Right lobe of liver (tissue), 6 donors: ENCODE measurements around the gene CMTM6. TPM values are rescaled to one million over a fixed set of nuclear protein-coding genes. Genes with fewer than 3 reads are reported as not detected.
A peak's percentile ranks its signal among the peaks of the same experiment; 100 is the strongest.

Source experiments
- ATAC-seq, 4 donors: fragments of 200-7000 bp; cut with Tn5 transposase; one replicate each; pipeline ENCODE4 v1.9.1; 2020; ENCODE audit warnings: mild to moderate bottlenecking in 4 of 4, moderate library complexity in 4 of 4
- DNase-seq, 3 donors: peaks; one replicate each; pipeline ENCODE4 v3.0.0-alpha.2; 2020
- H3K27ac ChIP-seq, 3 donors: fragments of 200-600 bp; one replicate each; pipeline ENCODE4 v1.8.0; 2022
- H3K27me3 ChIP-seq, 2 donors: fragments of 200-600 bp; one replicate each; pipeline ENCODE4 v1.8.0; 2022
- H3K36me3 ChIP-seq, 4 donors: fragments of 200-600 bp; sonication (generic) in 1 of 4; one replicate each; pipeline versions ENCODE4 v1.5.1 to v1.8.0; 2017 to 2022; ENCODE audit warnings: control low read depth in 1 of 4
- H3K4me1 ChIP-seq, 4 donors: fragments of 200-600 bp; sonication (generic) in 1 of 4; one replicate each; pipeline versions ENCODE4 v1.5.1 to v1.8.0; 2017 to 2022; ENCODE audit warnings: control low read depth in 1 of 4
- H3K4me3 ChIP-seq, 3 donors: fragments of 200-600 bp; one replicate each; pipeline ENCODE4 v1.8.0; 2022
- H3K9me3 ChIP-seq, 4 donors: fragments of 200-600 bp; sonication (generic) in 1 of 4; one replicate each; pipeline versions ENCODE4 v1.5.1 to v1.8.0; 2017 to 2022; ENCODE audit warnings: control low read depth in 1 of 4
- POLR2A ChIP-seq: fragments of 450-650 bp; IDR thresholded peaks from one replicate; pipeline ENCODE4 v1.6.1; 2017; ENCODE audit warnings: antibody characterized with exemption, mild to moderate bottlenecking
- WGBS: methylation state at CpG from one replicate; pipeline ENCODE4 v1.1.6; 2018; ENCODE audit warnings: low coverage, low lambda C conversion rate; ENCODE audit not compliant: insufficient coverage; ENCODE audit errors: missing lambda C conversion rate; 5-methylcytosine and 5-hydroxymethylcytosine counted together
- intact Hi-C, 2 donors: fragments of 100-400 bp; cut with DNase I; formaldehyde crosslinking; loops; one replicate each; pipeline versions ENCODE4 v1.11.2 to v1.14.1; 2022
- total RNA-seq, 6 experiments: library from RNA; depleted of rRNA in 2 of 6; stranded (reverse); fragments of >200 nt in 2 of 6; fragmentation: NEBNext Ultra II Directional in 3 of 6; extraction: Animal tissue kit (Norgen Biotek cat#: 25700) in 3 of 6; gene quantifications; one replicate each; pipeline versions ENCODE4 v1.1.0 to v1.2.4, GENCODE V29; 2016 to 2023
- TF ChIP-seq, protein P1 (sequence below), 4 donors: fragments of 200-600 bp in 3 of 4; fragments of 450-650 bp in 1 of 4; IDR thresholded peaks; one replicate each; pipeline versions ENCODE4 v1.5.1 to v1.8.0; 2016 to 2022; ENCODE audit warnings: antibody characterized with exemption in 4 of 4, mild to moderate bottlenecking in 2 of 4
- donor health status: DM: no; HTN: yes; CAD: no.
- donor health status: DM: no; HTN: no; CAD: no.
- donor health status: DM: no; HTN: no; CAD: no.
- donor health status: DM: no; HTN: yes; CAD: no.
- donor health status: DM: no; HTN: yes; CAD: no.

The CMTM6 gene
- total RNA-seq, 6 experiments from 2014 or later: 45.2 to 69.1 (median 57.2) TPM

DNA sequence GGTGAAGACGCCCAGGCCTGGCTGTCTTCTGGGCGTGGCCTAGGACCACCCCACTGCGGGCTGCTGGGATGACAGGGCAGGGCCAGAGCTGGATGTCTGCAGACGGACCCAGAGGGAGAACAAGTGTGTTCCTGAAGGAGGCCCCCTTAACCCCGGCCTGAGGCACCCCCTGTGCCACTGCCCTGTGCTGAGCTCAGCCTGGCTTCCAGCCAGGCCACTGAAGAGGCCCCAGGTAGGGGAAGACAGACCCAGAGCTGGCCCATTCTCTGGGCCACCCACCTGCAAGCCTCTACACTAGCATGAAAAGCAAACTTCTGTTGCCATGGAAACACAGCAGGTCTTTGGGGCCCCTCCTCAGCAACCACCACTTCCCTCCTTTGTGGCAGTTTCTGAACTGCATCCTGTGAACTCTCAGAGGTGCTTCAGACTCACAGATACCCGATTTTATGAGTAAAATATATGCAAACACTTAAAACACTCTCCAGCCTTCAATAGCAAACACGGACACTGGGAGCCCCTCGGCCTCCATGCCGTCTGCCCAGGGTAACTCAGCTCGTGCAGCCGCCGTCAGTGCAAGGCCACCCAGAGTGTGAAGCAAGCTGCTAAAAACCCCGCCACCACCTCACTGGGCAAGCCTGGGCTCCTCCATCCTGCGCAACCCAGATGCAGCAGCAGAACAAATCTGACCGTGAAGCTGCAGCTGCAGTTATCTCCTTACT lies 42.5 kb downstream of the CMTM6 start:
- WGBS: 70% methylated on average over 5 of the region's 15 CpGs
- intact Hi-C loops: no loop called here
- DNase-seq: no peak

DNA sequence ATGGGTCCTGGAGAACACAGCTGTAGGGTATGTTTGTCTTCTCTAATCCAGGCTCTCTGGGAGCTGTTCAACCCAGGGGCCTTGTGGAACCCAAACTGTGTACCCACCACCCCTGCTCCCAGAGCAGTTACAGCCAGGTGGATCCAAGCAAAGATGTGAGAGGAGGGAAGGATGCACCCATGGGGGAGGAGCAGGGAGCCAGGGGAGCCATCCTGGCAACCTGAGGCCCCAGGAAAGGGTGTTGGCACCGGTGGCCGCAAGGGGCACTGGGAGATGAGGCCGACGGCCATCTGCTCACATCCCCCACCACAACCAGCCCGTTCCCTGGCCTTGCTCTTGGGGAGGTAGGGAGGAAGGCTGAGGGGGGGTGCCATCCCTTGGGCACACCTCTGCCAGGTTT lies 43.2 kb downstream of the CMTM6 start:
- DNase-seq: no peak
- H3K27ac ChIP-seq: no peak overlapping the region
- H3K9me3 ChIP-seq: no peaks in the 10 kb centered on the region
- no CpG with 5 or more reads among the region's 5 CpGs for WGBS
- peak in 1 of 4 donors; percentile 7 for ATAC-seq
- H3K4me1 ChIP-seq: peaks cover 0 to 14% (median 3%) of the 10 kb centered on the region in 4 donors
- intact Hi-C loops: no loop called here
- no peak overlapping the region for H3K4me3 ChIP-seq
- no peaks in the 10 kb centered on the region for H3K27me3 ChIP-seq
- no peak for TF ChIP-seq POLR2A
- TF ChIP-seq, protein P1, sequence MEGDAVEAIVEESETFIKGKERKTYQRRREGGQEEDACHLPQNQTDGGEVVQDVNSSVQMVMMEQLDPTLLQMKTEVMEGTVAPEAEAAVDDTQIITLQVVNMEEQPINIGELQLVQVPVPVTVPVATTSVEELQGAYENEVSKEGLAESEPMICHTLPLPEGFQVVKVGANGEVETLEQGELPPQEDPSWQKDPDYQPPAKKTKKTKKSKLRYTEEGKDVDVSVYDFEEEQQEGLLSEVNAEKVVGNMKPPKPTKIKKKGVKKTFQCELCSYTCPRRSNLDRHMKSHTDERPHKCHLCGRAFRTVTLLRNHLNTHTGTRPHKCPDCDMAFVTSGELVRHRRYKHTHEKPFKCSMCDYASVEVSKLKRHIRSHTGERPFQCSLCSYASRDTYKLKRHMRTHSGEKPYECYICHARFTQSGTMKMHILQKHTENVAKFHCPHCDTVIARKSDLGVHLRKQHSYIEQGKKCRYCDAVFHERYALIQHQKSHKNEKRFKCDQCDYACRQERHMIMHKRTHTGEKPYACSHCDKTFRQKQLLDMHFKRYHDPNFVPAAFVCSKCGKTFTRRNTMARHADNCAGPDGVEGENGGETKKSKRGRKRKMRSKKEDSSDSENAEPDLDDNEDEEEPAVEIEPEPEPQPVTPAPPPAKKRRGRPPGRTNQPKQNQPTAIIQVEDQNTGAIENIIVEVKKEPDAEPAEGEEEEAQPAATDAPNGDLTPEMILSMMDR (IDR thresholded peaks at IDR 0.05): no peak
- H3K36me3 ChIP-seq: no peaks in the 10 kb centered on the region

More for the DNA sequence above, 42.5 kb downstream of the CMTM6 start:
- H3K4me1 ChIP-seq: peaks cover 0 to 6% (median under 1%) of the 10 kb centered on the region in 4 donors
- H3K4me3 ChIP-seq: no peak overlapping the region
- no peaks in the 10 kb centered on the region for H3K27me3 ChIP-seq
- no peak for TF ChIP-seq POLR2A
- TF ChIP-seq, protein P1 (IDR thresholded peaks at IDR 0.05): no peak
- no peaks in the 10 kb centered on the region for H3K9me3 ChIP-seq
- no peaks in the 10 kb centered on the region for H3K36me3 ChIP-seq
- ATAC-seq: peak; percentile 18 to 66 (median 54)
- no peak overlapping the region for H3K27ac ChIP-seq

DNA sequence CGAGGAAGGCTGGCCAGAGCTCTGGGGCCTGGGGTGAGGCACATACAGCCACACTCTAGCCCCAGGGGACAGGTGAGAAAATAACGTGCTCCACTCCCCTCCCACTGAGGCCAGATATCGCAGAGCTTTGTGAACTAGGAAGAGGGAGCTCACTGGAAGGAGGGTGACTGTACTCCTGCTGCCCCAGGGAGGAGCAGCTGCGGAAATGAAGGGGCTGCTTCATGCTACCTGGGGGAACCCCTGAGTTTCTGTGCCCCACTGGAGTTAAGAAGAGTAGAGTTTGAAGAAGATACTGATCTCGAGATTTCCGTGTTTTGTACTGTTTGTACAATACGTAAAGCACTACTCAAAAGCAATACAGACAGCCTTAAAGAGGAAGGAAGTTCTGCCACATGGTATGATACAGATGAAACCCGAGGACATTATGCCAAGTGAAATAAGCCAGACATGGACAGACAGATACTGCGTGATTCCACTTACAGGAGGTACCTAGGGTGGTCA lies 44.6 kb downstream of the CMTM6 start:
- DNase-seq: no peak
- H3K4me1 ChIP-seq: peaks cover 0 to 16% (median 3%) of the 10 kb centered on the region in 4 donors
- no peak overlapping the region for H3K27ac ChIP-seq

DNA sequence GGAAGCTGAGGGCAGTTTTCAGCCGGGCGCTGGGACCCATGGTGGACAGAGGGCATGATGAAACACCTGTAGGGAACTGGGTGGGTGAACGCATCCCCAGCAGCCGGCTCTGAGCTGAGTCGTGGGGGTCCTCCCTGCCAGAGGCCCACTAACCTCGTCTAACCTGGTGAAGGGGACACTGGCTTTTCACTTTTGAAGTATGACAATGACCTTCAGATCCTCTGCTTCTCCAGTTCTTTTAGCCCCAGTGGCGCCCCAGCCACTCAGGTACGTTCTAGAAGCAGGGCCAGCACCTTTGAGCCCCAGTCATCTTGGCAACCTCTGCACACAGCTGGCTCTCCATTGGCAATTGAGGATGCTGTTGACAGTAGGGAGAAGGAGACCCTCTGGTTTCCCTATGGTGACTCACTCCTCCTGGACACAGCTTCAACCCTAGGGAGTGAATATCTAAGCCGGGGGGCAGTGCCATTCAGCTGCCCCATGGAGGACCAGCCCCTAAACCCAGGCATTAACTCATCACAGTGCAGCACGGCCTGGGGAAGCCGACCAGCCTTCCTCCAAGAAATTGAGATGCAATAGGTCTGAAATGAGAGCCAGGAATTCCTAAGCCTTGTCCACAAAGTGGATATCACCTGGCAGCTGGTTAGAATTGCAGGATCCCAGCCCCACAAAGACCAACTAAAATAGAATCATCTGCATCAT lies 46.1 kb downstream of the CMTM6 start:
- Histone ChIP-seq H3K27me3 (no peaks in the 10 kb centered on the region), H3K4me1 (peaks cover 0 to 20% (median 3%) of the 10 kb centered on the region in 4 donors), H3K4me3 (no peak overlapping the region), H3K27ac (no peak overlapping the region), H3K36me3 (no peaks in the 10 kb centered on the region), H3K9me3 (no peaks in the 10 kb centered on the region)
- TF ChIP-seq, protein P1 (IDR thresholded peaks at IDR 0.05): no peak
- no peak for TF ChIP-seq POLR2A
- ATAC-seq: no peak
- DNase-seq: no peak
- intact Hi-C loops: no loop called here
- WGBS: 70% methylated on average over 4 of the region's 11 CpGs

More for the DNA sequence above, 44.6 kb downstream of the CMTM6 start:
- H3K9me3 ChIP-seq: no peaks in the 10 kb centered on the region
- TF ChIP-seq POLR2A: no peak
- TF ChIP-seq, protein P1 (IDR thresholded peaks at IDR 0.05): no peak
- ATAC-seq: peak; percentile 42 to 54 (median 50)
- intact Hi-C loops: no loop called here
- no peaks in the 10 kb centered on the region for H3K27me3 ChIP-seq
- H3K4me3 ChIP-seq: no peak overlapping the region
- 50% methylated on average over 6 of the region's 9 CpGs for WGBS
- H3K36me3 ChIP-seq: no peaks in the 10 kb centered on the region
